Ectodermal cell (in vitro differentiated cells): ENCODE data around the gene CIB4.

Experiments
- H3K27ac ChIP-seq: 2 replicates; pipeline ENCODE4 v1.7.0; 2013; ENCODE audit warnings: mild to moderate bottlenecking, low read depth, low read length; ENCODE audit not compliant: insufficient read depth, poor library complexity, severe bottlenecking
- H3K27me3 ChIP-seq: 2 replicates; pipeline ENCODE4 v1.7.0; 2013; ENCODE audit warnings: mild to moderate bottlenecking, low read length; ENCODE audit not compliant: insufficient read depth, control insufficient read depth, poor library complexity, severe bottlenecking
- H3K36me3 ChIP-seq: one replicate; pipeline ENCODE4 v1.7.0; 2013; ENCODE audit warnings: low read length; ENCODE audit not compliant: control insufficient read depth, insufficient read depth
- H3K4me1 ChIP-seq: one replicate; pipeline ENCODE4 v1.7.0; 2013; ENCODE audit warnings: low read length; ENCODE audit not compliant: control insufficient read depth, insufficient read depth
- H3K4me3 ChIP-seq: 2 replicates; pipeline ENCODE4 v1.7.0; 2013; ENCODE audit warnings: low read depth, low read length, control low read depth; ENCODE audit not compliant: insufficient read depth
- H3K9me3 ChIP-seq: 2 replicates; pipeline ENCODE4 v1.7.0; 2013; ENCODE audit warnings: mild to moderate bottlenecking, low read length, moderate library complexity; ENCODE audit not compliant: control insufficient read depth
- WGBS, 2 experiments: methylation state at CpG; one replicate each; pipeline ENCODE4 v1.1.7; 2013; ENCODE audit warnings: missing lambda C conversion rate in 2 of 2; 5-methylcytosine and 5-hydroxymethylcytosine counted together

Gene CIB4

DNA sequence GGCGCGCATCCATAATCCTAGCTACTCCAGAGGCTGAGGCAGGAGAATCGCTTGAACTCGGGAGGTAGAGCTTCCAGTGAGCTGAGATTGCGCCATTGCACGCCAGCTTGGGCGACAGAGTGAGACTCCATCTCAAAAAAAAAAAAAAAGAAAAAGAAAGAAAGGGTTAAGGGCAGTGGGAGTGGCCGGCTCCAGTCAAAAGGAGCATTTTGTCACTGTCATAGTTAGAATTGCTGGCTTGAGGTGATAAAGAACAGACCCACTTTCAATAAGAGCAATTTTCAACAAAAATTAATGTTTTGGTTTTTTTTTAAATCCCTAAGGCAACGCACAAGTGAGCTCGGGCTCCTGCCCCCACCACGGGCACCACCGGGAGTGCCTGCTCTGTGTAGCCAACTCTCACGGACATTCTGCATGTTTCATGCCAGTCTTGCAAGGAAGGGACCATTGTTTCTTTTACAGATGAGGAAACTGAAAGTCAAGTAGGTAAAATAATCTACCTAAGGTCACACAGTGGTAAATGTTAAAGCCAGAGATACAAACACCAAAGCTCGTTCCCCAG, 8.5 kb downstream of the CIB4 start:
- Histone ChIP-seq H3K27ac (no peak overlapping the region), H3K4me1 (peaks cover 23% of the 10 kb centered on the region), H3K27me3 (no peaks in the 10 kb centered on the region), H3K4me3 (no peak overlapping the region), H3K9me3 (no peaks in the 10 kb centered on the region), H3K36me3 (no peaks in the 10 kb centered on the region)
- WGBS, 2 experiments = 93% methylated on average over 14 of the region's 14 CpGs

DNA sequence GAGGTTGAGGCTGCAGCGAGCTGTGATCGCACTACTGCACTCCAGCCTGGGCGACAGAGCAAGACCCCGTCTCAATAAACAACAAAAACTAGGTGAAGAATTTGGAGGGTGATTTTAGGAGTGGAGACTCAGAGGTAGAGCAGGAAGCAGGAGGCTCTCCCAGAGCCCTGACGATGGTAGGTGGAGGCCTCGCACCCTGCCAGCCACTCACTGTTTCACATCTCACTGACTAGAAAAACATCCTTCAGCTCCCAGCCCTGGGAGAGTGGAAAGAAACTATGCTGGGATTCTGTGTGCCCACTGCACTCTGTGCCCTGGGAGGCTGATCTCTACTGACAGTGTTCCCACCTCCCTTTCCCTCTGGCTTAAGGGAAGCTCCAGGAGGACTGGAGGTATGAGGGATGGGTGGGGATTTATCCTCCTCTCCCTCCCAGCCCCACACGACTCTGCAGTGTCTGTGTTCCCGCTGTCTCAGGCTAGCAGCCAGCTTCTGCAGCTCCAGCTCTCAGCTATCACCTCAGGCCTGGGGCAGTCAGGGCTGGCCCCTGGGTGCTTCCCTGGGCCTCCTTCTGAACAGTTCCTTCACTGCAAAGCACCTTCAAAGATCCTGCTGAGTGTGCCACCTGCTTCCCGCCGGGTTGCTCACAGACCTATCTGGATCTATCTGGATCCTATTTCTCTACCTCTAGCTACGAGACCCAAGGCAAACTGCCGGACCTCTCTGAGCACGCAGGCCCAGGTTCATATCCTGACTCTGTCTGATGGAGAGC, 9.6 kb downstream of the CIB4 start:
- Histone ChIP-seq H3K4me3 (no peak overlapping the region), H3K9me3 (no peaks in the 10 kb centered on the region), H3K36me3 (no peaks in the 10 kb centered on the region), H3K4me1 (peaks cover 23% of the 10 kb centered on the region), H3K27ac (no peak overlapping the region), H3K27me3 (no peaks in the 10 kb centered on the region)
- WGBS, 2 experiments = 86 to 90% methylated on average over 13 of the region's 13 CpGs

DNA sequence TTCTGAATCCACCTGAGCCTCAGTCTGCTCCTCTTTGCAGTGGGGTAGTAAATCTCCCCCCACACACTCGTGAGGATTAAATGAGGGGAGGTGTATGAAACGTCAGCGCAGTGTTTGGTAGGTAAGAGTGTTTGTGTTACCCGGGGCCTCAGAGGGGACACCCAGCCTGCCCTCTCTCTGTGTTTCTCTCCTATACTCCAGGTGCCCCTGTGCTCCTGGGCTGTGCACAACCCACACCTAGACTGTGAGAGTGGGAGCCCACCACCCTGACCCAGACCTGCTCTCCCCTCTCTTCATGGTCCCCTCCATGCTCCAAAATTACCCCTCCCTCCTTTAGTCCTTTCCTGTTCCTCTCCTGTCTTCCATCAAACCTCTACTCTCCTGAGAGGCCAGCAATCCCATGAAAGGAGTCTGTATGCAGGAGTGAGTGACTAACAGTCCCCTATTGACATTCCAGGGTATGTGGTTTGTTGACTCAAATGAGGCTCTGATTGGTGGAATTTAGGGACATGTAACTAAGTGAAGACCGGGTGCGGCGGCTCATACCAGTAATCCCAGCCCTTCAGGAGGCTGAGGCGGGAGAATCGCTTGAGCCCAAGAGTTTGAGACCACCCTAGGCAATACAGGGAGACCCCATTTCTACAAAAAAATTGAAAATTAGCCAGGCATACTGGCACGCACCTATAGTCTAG, 10.4 kb downstream of the CIB4 start:
- WGBS, 2 experiments = 70 to 78% methylated on average over 7 to 8 of the region's 10 CpGs
- H3K4me3 ChIP-seq = no peak overlapping the region
- H3K4me1 ChIP-seq = peaks cover 18% of the 10 kb centered on the region
- H3K36me3 ChIP-seq = no peaks in the 10 kb centered on the region
- H3K27ac ChIP-seq = no peak overlapping the region
- no peaks in the 10 kb centered on the region for H3K9me3 ChIP-seq
- H3K27me3 ChIP-seq = no peaks in the 10 kb centered on the region

DNA sequence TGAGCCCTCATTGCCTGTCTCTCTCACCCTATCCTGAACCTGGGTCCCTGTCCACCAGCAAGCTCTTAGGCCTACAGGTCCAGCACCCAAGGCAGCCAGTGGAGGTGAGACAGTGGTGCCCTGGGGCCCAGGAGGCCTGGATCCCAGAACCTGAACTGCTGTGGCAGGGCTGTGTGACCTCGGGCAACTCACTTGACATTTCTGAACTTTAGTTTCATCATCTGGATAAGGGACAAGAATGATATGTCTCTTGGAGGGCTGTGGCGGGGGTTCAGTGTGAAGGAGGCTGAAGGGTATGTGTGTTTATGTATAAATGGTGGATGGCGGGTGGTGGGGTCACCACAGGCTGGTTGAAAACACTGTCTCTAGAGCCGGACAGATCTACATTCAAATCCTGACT, 10.9 kb downstream of the CIB4 start:
- Histone ChIP-seq H3K27ac (no peak overlapping the region), H3K4me3 (no peak overlapping the region), H3K4me1 (peaks cover 18% of the 10 kb centered on the region), H3K27me3 (no peaks in the 10 kb centered on the region), H3K9me3 (no peaks in the 10 kb centered on the region), H3K36me3 (no peaks in the 10 kb centered on the region)
- 85 to 90% methylated on average over 4 of the region's 4 CpGs for WGBS, 2 experiments

DNA sequence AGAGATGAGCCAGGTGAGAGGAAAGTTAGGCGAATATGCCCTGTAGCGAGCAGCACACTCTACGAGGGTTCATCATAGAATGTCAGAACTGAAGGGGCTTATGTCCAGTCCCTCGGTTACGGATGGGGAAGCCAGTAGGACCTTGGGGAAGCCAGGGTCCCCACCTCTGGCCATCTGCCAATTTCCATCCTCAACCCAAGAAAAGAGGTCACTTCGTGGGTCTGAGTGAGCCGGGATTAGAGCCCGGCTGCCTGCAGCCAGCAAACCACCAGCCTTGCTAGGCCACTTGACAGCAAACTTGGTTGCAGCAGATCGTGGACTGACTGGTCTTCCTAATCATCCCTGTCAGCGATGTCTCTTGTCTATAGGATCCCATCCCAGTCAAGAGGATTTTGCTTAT, 11.4 kb downstream of the CIB4 start:
- Histone ChIP-seq H3K36me3 (no peaks in the 10 kb centered on the region), H3K27me3 (no peaks in the 10 kb centered on the region), H3K9me3 (no peaks in the 10 kb centered on the region), H3K27ac (no peak overlapping the region), H3K4me3 (no peak overlapping the region), H3K4me1 (peaks cover 18% of the 10 kb centered on the region)
- WGBS, 2 experiments = 92 to 94% methylated on average over 10 of the region's 10 CpGs

DNA sequence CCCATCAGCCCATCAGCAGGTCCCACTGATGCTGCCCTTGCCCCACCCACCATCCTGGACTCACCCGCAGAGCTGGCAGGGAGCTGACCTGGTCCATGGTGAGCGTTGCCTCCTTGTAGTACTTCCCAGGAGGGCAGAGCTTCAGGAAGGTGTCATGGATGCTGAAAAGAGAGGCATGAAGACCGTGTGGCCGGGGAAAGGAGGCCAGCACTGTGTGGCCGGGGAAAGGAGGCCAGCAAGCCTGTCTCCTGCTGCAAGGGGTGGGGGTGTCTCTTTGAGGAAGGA, 11.9 kb downstream of the CIB4 start:
- WGBS, 2 experiments = 96% methylated on average over 5 of the region's 5 CpGs

DNA sequence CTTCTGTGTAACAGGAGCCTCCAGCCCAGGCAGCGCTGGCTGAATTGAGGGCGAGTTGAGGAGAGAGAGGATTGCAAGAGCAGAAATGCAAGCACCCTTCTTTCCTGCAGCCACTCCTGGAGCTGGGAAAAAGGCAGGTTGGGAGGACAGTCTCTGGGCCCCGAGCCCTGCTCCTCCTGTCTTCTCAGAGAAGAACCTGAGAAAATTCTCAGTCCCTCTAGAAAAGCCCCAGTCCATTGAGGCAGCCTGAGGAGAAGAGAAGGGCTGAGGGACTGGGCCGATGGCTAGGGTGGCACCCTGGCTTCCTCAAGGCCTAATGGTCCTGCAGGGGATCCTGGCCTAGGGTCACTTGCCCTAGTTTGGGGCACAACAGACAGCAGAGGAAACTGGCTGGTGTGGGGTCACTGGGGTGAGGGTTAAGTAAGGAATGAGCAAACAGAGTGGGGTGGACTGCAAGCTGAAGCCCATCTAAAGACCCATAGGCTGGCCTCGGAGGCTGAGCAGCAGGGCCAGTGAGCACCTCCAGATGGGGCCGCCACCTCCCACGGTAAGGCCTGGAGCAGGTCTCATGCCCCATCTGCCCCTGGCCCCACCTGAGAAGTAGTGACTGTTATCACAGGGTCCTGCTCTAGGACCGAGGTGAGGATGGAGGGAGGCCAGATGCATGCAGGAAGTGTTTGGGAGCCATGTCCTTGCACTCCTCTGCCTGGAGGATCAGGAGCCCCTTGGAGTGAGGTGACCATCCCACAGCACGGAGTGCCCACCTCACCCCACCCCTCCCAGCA, 12.4 kb downstream of the CIB4 start:
- H3K27me3 ChIP-seq = no peaks in the 10 kb centered on the region
- peaks cover 18% of the 10 kb centered on the region for H3K4me1 ChIP-seq
- WGBS, 2 experiments = 91% methylated on average over 9 of the region's 9 CpGs
- H3K27ac ChIP-seq = no peak overlapping the region
- H3K36me3 ChIP-seq = no peaks in the 10 kb centered on the region
- no peak overlapping the region for H3K4me3 ChIP-seq
- no peaks in the 10 kb centered on the region for H3K9me3 ChIP-seq

More for the DNA sequence above, 11.9 kb downstream of the CIB4 start:
- Histone ChIP-seq H3K27ac (no peak overlapping the region), H3K4me3 (no peak overlapping the region), H3K27me3 (no peaks in the 10 kb centered on the region), H3K4me1 (peaks cover 18% of the 10 kb centered on the region), H3K9me3 (no peaks in the 10 kb centered on the region), H3K36me3 (no peaks in the 10 kb centered on the region)

DNA sequence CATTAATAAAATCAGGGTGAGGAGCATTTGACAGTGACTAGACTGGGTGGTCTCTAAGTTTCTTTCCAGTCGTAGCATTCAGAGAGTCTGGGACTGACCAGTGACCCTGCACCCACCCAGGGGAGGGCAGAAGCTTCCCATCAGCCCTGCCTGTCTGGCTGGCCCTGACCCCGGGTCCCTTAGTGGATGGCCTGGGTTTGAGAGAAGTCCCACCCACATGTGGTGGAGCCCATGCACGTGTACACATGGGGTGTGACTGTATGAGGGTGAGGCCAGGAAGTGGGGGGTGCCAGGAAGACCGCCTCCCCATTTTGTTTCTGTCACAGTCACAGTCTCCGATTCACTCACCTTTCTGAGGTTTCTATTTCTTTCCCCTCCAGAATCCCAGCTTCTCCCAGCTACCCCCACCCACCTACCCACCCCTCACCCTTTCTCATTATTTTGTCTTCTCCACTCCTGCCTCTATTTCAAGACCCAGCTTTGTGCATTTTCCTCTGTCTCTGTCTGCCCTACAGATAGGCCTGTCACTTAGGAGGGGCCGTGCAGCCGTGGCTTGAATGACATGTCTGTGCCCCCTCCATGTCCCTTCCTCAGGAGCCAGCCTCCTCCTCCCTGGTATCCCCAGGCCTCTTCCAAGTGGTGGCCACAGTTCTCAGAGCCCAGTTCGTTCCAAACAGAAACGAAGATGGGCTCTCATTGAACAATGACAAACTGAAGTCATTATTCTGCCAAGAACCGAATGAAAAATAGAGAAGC, 13.6 kb downstream of the CIB4 start:
- Histone ChIP-seq H3K4me3 (no peak overlapping the region), H3K36me3 (no peaks in the 10 kb centered on the region), H3K4me1 (peaks cover 18% of the 10 kb centered on the region), H3K27ac (no peak overlapping the region), H3K9me3 (no peaks in the 10 kb centered on the region), H3K27me3 (no peaks in the 10 kb centered on the region)
- 86 to 87% methylated on average over 10 of the region's 10 CpGs for WGBS, 2 experiments

DNA sequence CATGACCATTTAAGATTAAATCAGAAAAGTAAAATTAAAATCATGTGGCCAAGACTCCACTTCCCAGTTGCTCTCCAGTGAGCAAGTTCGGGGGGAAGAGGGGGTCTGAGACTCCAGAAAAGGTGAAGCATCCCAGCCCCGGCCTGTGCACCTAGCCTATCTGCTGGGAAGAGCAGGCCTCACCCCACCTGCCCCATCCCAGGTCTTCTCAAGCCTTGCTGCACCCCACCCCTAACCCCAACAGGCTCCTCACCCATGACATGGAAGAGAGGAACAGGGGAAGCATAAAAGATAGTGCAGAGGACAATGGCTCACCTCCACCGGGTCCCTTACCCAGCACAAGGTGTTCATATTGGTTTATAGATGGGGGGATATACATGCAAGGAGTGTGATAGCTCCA, 14.6 kb downstream of the CIB4 start:
- H3K4me3 ChIP-seq = no peak overlapping the region
- no peaks in the 10 kb centered on the region for H3K9me3 ChIP-seq
- no peak overlapping the region for H3K27ac ChIP-seq
- H3K36me3 ChIP-seq = no peaks in the 10 kb centered on the region
- 84 to 95% methylated on average over 3 of the region's 3 CpGs for WGBS, 2 experiments
- H3K27me3 ChIP-seq = no peaks in the 10 kb centered on the region
- peaks cover 18% of the 10 kb centered on the region for H3K4me1 ChIP-seq
